Endothelial cell of umbilical vein (primary cell): ENCODE results near the gene SMIM12.

Source experiments
- CTCF ChIP-seq, 2 donors: IDR thresholded peaks; 1 replicate in 1 of 2; 2 replicates in 1 of 2; pipeline ENCODE4 v1.5.1; 2011; ENCODE audit warnings: low read length in 2 of 2, mild to moderate bottlenecking in 2 of 2, moderate library complexity in 2 of 2, control low read depth in 1 of 2, inconsistent platforms in 1 of 2, low read depth in 1 of 2; ENCODE audit not compliant: insufficient read depth in 1 of 2; ENCODE audit errors: extremely low read depth in 1 of 2
- EZH2 ChIP-seq: IDR thresholded peaks from 2 replicates; pipeline ENCODE4 v1.6.1; 2012; ENCODE audit warnings: borderline replicate concordance, low read depth, mild to moderate bottlenecking, moderate library complexity, low read length, inconsistent platforms; ENCODE audit not compliant: severe bottlenecking
- FOS ChIP-seq: IDR thresholded peaks from 2 replicates; pipeline ENCODE4 v1.6.1; 2011; ENCODE audit warnings: mild to moderate bottlenecking, low read length, moderate library complexity, borderline replicate concordance; ENCODE audit not compliant: insufficient read depth
- GATA2 ChIP-seq: IDR thresholded peaks from 2 replicates; pipeline ENCODE4 v1.7.0; 2011; ENCODE audit warnings: low read depth, mild to moderate bottlenecking, moderate library complexity, mixed read lengths, low read length; ENCODE audit not compliant: insufficient read length, insufficient read depth
- MYC ChIP-seq: IDR thresholded peaks from one replicate; pipeline ENCODE4 v1.6.1; 2011; ENCODE audit warnings: mild to moderate bottlenecking, low read depth, low read length
- POLR2A ChIP-seq: IDR thresholded peaks from 2 replicates; pipeline ENCODE4 v1.6.1; 2012; ENCODE audit warnings: low read depth, mild to moderate bottlenecking, control low read depth, low read length
- POLR2AphosphoS5 ChIP-seq: IDR thresholded peaks from 2 replicates; pipeline ENCODE4 v1.6.1; 2012; ENCODE audit warnings: low read depth, mild to moderate bottlenecking, control low read depth, low read length, moderate library complexity; ENCODE audit not compliant: insufficient read depth

GRCh38 chr1:34827341-34827941 lies 32.1 kb downstream of the SMIM12 start:
- TF ChIP-seq EZH2 (no peak), GATA2 (no peak), CTCF (IDR thresholded peaks at IDR 0.05; ENCODE audit: extremely low read depth in 1 of 2, insufficient read depth in 1 of 2, low read depth in 1 of 2, low read length in 2 of 2) (no peak), FOS (no peak), POLR2A (no peak), POLR2AphosphoS5 (no peak), MYC (no peak)
